B cell (primary cell): ENCODE results near the gene TMEM69. TPM values are rescaled to one million over a fixed set of nuclear protein-coding genes. Genes with fewer than 3 reads are reported as not detected.

ENCODE experiments used
- ATAC-seq: fragments of 200-7000 bp; cut with Tn5 transposase; one replicate; pipeline ENCODE4 v1.10.0; 2021; ENCODE audit warnings: low read depth, mild to moderate bottlenecking, moderate number of reproducible peaks, moderate library complexity
- CTCF ChIA-PET: fragments of 350-600 bp; sonication (Branson Sonifier 250); formaldehyde crosslinking; loops from one replicate; lab custom pipeline; 2021; ENCODE audit warnings: antibody characterized with exemption, inconsistent platforms; lab: Charles Lee
- POLR2A ChIA-PET: fragments of 350-600 bp; sonication (Branson Sonifier 250); formaldehyde crosslinking; loops from one replicate; lab custom pipeline; 2021; ENCODE audit warnings: antibody characterized with exemption; lab: Charles Lee
- DNase-seq: peaks from one replicate; pipeline ENCODE4 v3.0.0; 2013
- H2AFZ ChIP-seq: 2 replicates; pipeline ENCODE4 v1.6.1; 2012; ENCODE audit warnings: mild to moderate bottlenecking, low read depth, low read length; ENCODE audit not compliant: insufficient read depth, poor library complexity, severe bottlenecking
- H3K27ac ChIP-seq, 2 donors: 1 replicate in 1 of 2; 2 replicates in 1 of 2; pipeline ENCODE4 v1.5.1; 2012 to 2013; ENCODE audit warnings: low read length in 2 of 2, mild to moderate bottlenecking in 2 of 2, moderate library complexity in 1 of 2
- H3K27me3 ChIP-seq, 4 experiments: fragments of 200-600 bp in 1 of 4; sonication (generic) in 1 of 4; replicated peaks in 1 of 4; 1 replicate in 2 of 4; 2 replicates in 2 of 4; pipeline versions ENCODE4 v1.6.1 to v1.7.0; 2013 to 2016; ENCODE audit warnings: low read length in 3 of 4, mild to moderate bottlenecking in 2 of 4, mixed read lengths in 1 of 4, moderate library complexity in 1 of 4; ENCODE audit not compliant: insufficient read depth in 4 of 4, control insufficient read depth in 3 of 4; ENCODE audit errors: control extremely low read depth in 1 of 4
- H3K36me3 ChIP-seq, 2 experiments: replicated peaks in 1 of 2; 1 replicate in 1 of 2; 2 replicates in 1 of 2; pipeline versions ENCODE4 v1.6.1 to v1.7.1; 2013; ENCODE audit warnings: low read length in 1 of 2; ENCODE audit not compliant: insufficient read depth in 2 of 2, control insufficient read depth in 1 of 2; ENCODE audit errors: control extremely low read depth in 1 of 2, extremely low read depth in 1 of 2
- H3K4me1 ChIP-seq, 2 donors: fragments of 200-600 bp in 1 of 2; sonication (generic) in 1 of 2; 1 replicate in 1 of 2; 2 replicates in 1 of 2; pipeline versions ENCODE4 v1.5.1 to v1.6.1; 2013 to 2017; ENCODE audit warnings: low read length in 2 of 2; ENCODE audit not compliant: control insufficient read depth in 2 of 2, insufficient read depth in 2 of 2
- H3K4me2 ChIP-seq: replicated peaks from 2 replicates; pipeline ENCODE3; 2012; ENCODE audit warnings: mild to moderate bottlenecking, low read depth, low read length; ENCODE audit not compliant: poor library complexity, severe bottlenecking
- H3K4me3 ChIP-seq, 5 experiments: fragments of 200-600 bp in 1 of 5; sonication (generic) in 1 of 5; 1 replicate in 3 of 5; 2 replicates in 2 of 5; pipeline versions ENCODE4 v1.5.1 to v1.7.0; 2011 to 2016; ENCODE audit warnings: low read length in 4 of 5, mild to moderate bottlenecking in 4 of 5, low read depth in 2 of 5, control low read depth in 1 of 5, moderate library complexity in 1 of 5; ENCODE audit not compliant: insufficient read depth in 1 of 5; ENCODE audit errors: control extremely low read depth in 1 of 5, extremely low read depth in 1 of 5
- H3K79me2 ChIP-seq: fragments of 200-600 bp; sonication (generic); one replicate; pipeline ENCODE4 v1.6.0; 2016; ENCODE audit warnings: low read length; ENCODE audit not compliant: control insufficient read depth, insufficient read depth
- H3K9ac ChIP-seq: fragments of 200-600 bp; sonication (generic); 2 replicates; pipeline ENCODE4 v1.6.1; 2017; ENCODE audit warnings: mild to moderate bottlenecking, low read length, moderate library complexity
- H3K9me3 ChIP-seq, 3 donors: one replicate each; pipeline versions ENCODE4 v1.6.1 to v1.7.1; 2013; ENCODE audit warnings: low read length in 2 of 3; ENCODE audit not compliant: control insufficient read depth in 2 of 3, insufficient read depth in 1 of 3; ENCODE audit errors: control extremely low read depth in 1 of 3
- H4K20me1 ChIP-seq: 2 replicates; pipeline ENCODE4 v1.6.0; 2012; ENCODE audit warnings: mild to moderate bottlenecking, low read length; ENCODE audit not compliant: insufficient read depth, control insufficient read depth, poor library complexity, severe bottlenecking
- H3K27ac Mint-ChIP-seq: one replicate; pipeline ENCODE4 v1.8.0; 2021; ENCODE audit warnings: mixed read lengths
- H3K27me3 Mint-ChIP-seq: one replicate; pipeline ENCODE4 v1.8.0; 2021; ENCODE audit warnings: mixed read lengths
- H3K4me1 Mint-ChIP-seq: one replicate; pipeline ENCODE4 v1.8.0; 2021; ENCODE audit warnings: mixed read lengths
- H3K4me3 Mint-ChIP-seq: one replicate; pipeline ENCODE4 v1.8.0; 2021; ENCODE audit warnings: mixed read lengths
- H3K9me3 Mint-ChIP-seq: one replicate; pipeline ENCODE4 v1.8.0; 2022; ENCODE audit warnings: mixed read lengths; ENCODE audit not compliant: insufficient read depth
- EZH2 ChIP-seq: IDR thresholded peaks from 2 replicates; pipeline ENCODE4 v1.6.1; 2012; ENCODE audit warnings: borderline replicate concordance, low read depth, mild to moderate bottlenecking, moderate library complexity, low read length; ENCODE audit not compliant: insufficient read depth, poor library complexity, severe bottlenecking
- WGBS: methylation state at CpG from one replicate; pipeline ENCODE4 v1.1.5; 2013; ENCODE audit warnings: missing lambda C conversion rate; ENCODE audit not compliant: insufficient coverage; 5-methylcytosine and 5-hydroxymethylcytosine counted together
- intact Hi-C: fragments of 100-400 bp; cut with micrococcal nuclease; formaldehyde crosslinking; loops from one replicate; pipeline ENCODE4 v1.10.0; 2022
- polyA plus RNA-seq: library from polyadenylated mRNA; depleted of rRNA; stranded (reverse); fragments of >200 nt; gene quantifications from 2 replicates; pipeline ENCODE4 v1.2.3, GENCODE V29; 2012
- total RNA-seq, 2 donors: library from RNA; stranded (reverse); fragments of 120-200 nt in 1 of 2; gene quantifications; 1 replicate in 1 of 2; 2 replicates in 1 of 2; pipeline versions ENCODE4 v1.2.3 to v1.2.4, GENCODE V29; 2013 to 2022
- TF ChIP-seq, protein P1 (sequence below): fragments of 200-600 bp; IDR thresholded peaks from one replicate; pipeline ENCODE4 v1.8.0; 2022; ENCODE audit warnings: antibody characterized with exemption, mild to moderate bottlenecking

TMEM69 gene
- total and polyA plus RNA-seq, 2 donors (not counting 1 experiment from before 2014, with no cell fraction given), result 21.8 to 34.2 TPM

DNA sequence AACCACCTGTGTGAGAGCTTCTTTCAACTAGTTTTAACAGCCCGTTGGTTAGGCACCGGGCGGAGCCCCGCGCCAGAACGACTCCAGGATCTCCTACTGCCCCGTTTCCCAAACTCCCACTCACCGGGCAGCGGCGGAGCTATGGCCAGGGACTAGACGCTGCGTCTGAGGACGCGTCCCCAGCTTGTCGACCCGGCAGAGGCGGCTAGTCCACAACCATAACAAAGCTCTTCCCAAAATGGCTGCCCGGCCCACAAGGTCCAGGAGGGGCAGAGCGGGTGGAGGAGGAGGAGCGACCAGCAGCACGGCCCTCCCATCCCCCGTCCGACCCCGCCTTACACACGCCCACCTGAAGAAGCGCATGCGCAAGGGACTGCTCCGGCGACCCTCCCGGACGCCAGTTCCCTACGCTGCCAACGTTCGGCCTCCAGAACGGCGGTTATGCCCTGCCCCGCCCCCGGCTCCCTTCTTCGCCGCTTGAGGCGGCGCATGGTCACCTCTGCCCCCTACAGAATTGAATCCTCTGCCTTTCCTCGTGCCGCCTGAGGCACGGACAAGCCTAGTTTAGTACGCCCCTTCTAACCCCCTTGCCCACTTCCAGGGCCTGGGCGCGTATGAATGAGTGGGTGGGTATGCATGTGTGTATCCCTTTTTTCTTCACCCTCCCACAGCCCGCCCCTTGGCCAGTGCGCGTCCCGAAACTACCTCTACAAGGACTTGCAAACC lies 1.5 kb upstream of the TMEM69 start, which contains the start of gene GPBP1L1:
Gene GPBP1L1 (minus strand): TSS at position 246 of the 726 bp plus-strand sequence. CDS start 27,446 bp downstream, outside the sequence.
- ATAC-seq (peak; percentile 72), DNase-seq (peak; percentile 99)
- Histone ChIP-seq H3K36me3 (no peaks in the 10 kb centered on the region), H3K4me2 (peak within 1 kb of the TSS; percentile 90), H3K27me3 (no peaks in the 10 kb centered on the region), H3K9me3 (no peaks in the 10 kb centered on the region), H3K79me2 (peaks cover 78% of the 10 kb centered on the region), H3K4me1 (peaks cover 23 to 30% of the 10 kb centered on the region in 2 donors), H3K4me3 (peak within 1 kb of the TSS; percentile 65 to 99 (median 96)), H3K27ac (peak within 1 kb of the TSS; percentile 98), H3K9ac (peak within 1 kb of the TSS; percentile 93), H4K20me1 (peaks cover 30% of the 10 kb centered on the region), H2AFZ (peak within 1 kb of the TSS; percentile 97)
- H3K27ac Mint-ChIP-seq, result peak within 1 kb of the TSS; percentile 100
- POLR2A ChIA-PET, result interaction anchor here (0.6 to 2.6 kb wide), 11 partner anchors 10 to 617 kb away, joined by 3 to 11 read pairs (median 4); partner anchors contain the start of genes CCDC163, IPP, LRRC41 and MMACHC
- TF ChIP-seq, protein P1, sequence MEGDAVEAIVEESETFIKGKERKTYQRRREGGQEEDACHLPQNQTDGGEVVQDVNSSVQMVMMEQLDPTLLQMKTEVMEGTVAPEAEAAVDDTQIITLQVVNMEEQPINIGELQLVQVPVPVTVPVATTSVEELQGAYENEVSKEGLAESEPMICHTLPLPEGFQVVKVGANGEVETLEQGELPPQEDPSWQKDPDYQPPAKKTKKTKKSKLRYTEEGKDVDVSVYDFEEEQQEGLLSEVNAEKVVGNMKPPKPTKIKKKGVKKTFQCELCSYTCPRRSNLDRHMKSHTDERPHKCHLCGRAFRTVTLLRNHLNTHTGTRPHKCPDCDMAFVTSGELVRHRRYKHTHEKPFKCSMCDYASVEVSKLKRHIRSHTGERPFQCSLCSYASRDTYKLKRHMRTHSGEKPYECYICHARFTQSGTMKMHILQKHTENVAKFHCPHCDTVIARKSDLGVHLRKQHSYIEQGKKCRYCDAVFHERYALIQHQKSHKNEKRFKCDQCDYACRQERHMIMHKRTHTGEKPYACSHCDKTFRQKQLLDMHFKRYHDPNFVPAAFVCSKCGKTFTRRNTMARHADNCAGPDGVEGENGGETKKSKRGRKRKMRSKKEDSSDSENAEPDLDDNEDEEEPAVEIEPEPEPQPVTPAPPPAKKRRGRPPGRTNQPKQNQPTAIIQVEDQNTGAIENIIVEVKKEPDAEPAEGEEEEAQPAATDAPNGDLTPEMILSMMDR, result no peak
- no peak for TF ChIP-seq EZH2
- CTCF ChIA-PET, result interaction anchor here (0.5 to 2.2 kb wide), 9 partner anchors 9 to 535 kb away, joined by 3 to 5 read pairs (median 4); partner anchors contain the start of gene TESK2
- intact Hi-C loops, result loop anchor here (1.0 to 10.0 kb wide), 12 partner anchors 64 to 1054 kb away; partner anchors contain the start of genes BEST4, CCDC163, EFCAB14 and EIF2B3
- WGBS, result under 1% methylated on average over 44 of the region's 52 CpGs
- H3K27me3 Mint-ChIP-seq, result no peaks in the 10 kb centered on the region
- H3K4me1 Mint-ChIP-seq, result peaks cover 54% of the 10 kb centered on the region
- H3K4me3 Mint-ChIP-seq, result peak within 1 kb of the TSS; percentile 100
- no peaks in the 10 kb centered on the region for H3K9me3 Mint-ChIP-seq
